IMR-90 (cell line): ENCODE measurements around the gene ZNF613. TPM values are rescaled to one million over a fixed set of nuclear protein-coding genes. Genes with fewer than 3 reads are reported as not detected.
"Not testable (repeated sequence)": the region's sequence is repeated elsewhere in the genome, so short reads cannot be mapped to it uniquely, and the experiment has no call there.

Experiments used
- ATAC-seq: fragments of 200-7000 bp; cut with Tn5 transposase; 2 replicates; pipeline ENCODE4 v1.9.1; 2020; ENCODE audit warnings: low read depth, mild to moderate bottlenecking, moderate library complexity
- BruUV-seq: library from RNA; stranded (reverse); fragments of 400-500 nt; replicated peaks from 2 replicates; lab custom pipeline; 2021; lab: Mats Ljungman, UMichigan
- CTCF ChIA-PET: fragments of 300-600 bp; formaldehyde crosslinking; extraction: SDS; loops from one replicate; lab custom pipeline; 2021; ENCODE audit warnings: antibody characterized with exemption; lab: Yijun Ruan, JAX
- POLR2A ChIA-PET: fragments of 300-600 bp; sonication (Branson Sonifier 250); formaldehyde crosslinking; loops from one replicate; lab custom pipeline; 2022; ENCODE audit warnings: antibody characterized with exemption; ENCODE audit not compliant: unreplicated experiment; lab: Charles Lee
- DNase-seq: peaks from one replicate; pipeline ENCODE4 v3.0.0; 2013
- H2AFZ ChIP-seq: replicated peaks from 2 replicates; pipeline ENCODE3; 2013; ENCODE audit warnings: low read length, mild to moderate bottlenecking; ENCODE audit not compliant: poor library complexity
- H2AK5ac ChIP-seq: 2 replicates; pipeline ENCODE4 v1.6.1; 2013; ENCODE audit warnings: low read depth, low read length, inconsistent platforms
- H2AK9ac ChIP-seq: replicated peaks from 2 replicates; pipeline ENCODE3; 2013; ENCODE audit warnings: mild to moderate bottlenecking, low read depth, low read length, moderate library complexity; ENCODE audit not compliant: poor library complexity
- H2BK120ac ChIP-seq: 2 replicates; pipeline ENCODE4 v1.6.1; 2013; ENCODE audit warnings: low read depth, low read length, inconsistent platforms
- H2BK15ac ChIP-seq: 3 replicates; pipeline ENCODE4 v1.6.1; 2013; ENCODE audit warnings: low read depth, low read length, inconsistent platforms
- H2BK20ac ChIP-seq: 2 replicates; pipeline ENCODE4 v1.6.1; 2013; ENCODE audit warnings: low read depth, mild to moderate bottlenecking, inconsistent platforms, low read length, moderate library complexity
- H2BK5ac ChIP-seq: 2 replicates; pipeline ENCODE4 v1.6.1; 2013; ENCODE audit warnings: mild to moderate bottlenecking, low read depth, low read length, inconsistent platforms; ENCODE audit not compliant: poor library complexity, severe bottlenecking
- H3K14ac ChIP-seq: replicated peaks from 2 replicates; pipeline ENCODE4 v1.6.1; 2013; ENCODE audit warnings: low read depth, low read length, inconsistent platforms
- H3K18ac ChIP-seq: 2 replicates; pipeline ENCODE4 v1.6.1; 2013; ENCODE audit warnings: low read depth, low read length, control low read depth
- H3K23ac ChIP-seq: 2 replicates; pipeline ENCODE4 v1.6.1; 2013; ENCODE audit warnings: low read depth, low read length, inconsistent platforms
- H3K27ac ChIP-seq: 2 replicates; pipeline ENCODE4 v1.5.1; 2013; ENCODE audit warnings: mild to moderate bottlenecking, control low read depth, low read length; ENCODE audit not compliant: insufficient read depth
- H3K27me3 ChIP-seq: 2 replicates; pipeline ENCODE4 v1.6.1; 2013; ENCODE audit warnings: low read length; ENCODE audit not compliant: control insufficient read depth, insufficient read depth
- H3K36me3 ChIP-seq: 2 replicates; pipeline ENCODE4 v1.6.1; 2013; ENCODE audit warnings: low read length, mixed read lengths; ENCODE audit not compliant: control insufficient read depth, insufficient read depth
- H3K4ac ChIP-seq: 2 replicates; pipeline ENCODE4 v1.6.1; 2013; ENCODE audit warnings: low read depth, low read length, inconsistent platforms
- H3K4me1 ChIP-seq: 2 replicates; pipeline ENCODE4 v1.6.1; 2013; ENCODE audit warnings: low read length, mixed read lengths; ENCODE audit not compliant: control insufficient read depth, insufficient read depth
- H3K4me2 ChIP-seq: 2 replicates; pipeline ENCODE4 v1.6.1; 2013; ENCODE audit warnings: low read depth, mild to moderate bottlenecking, control low read depth, low read length, moderate library complexity
- H3K4me3 ChIP-seq: 2 replicates; pipeline ENCODE4 v1.5.1; 2013; ENCODE audit warnings: low read depth, mild to moderate bottlenecking, control low read depth, low read length, moderate library complexity; ENCODE audit not compliant: insufficient read depth
- H3K56ac ChIP-seq: 2 replicates; pipeline ENCODE4 v1.6.1; 2013; ENCODE audit warnings: low read length, inconsistent platforms; ENCODE audit not compliant: insufficient read depth; ENCODE audit errors: extremely low read depth
- H3K79me1 ChIP-seq, 2 experiments: 2 replicates each; pipeline ENCODE4 v1.6.1; 2013; ENCODE audit warnings: low read length in 2 of 2, inconsistent platforms in 1 of 2, low read depth in 1 of 2
- H3K9ac ChIP-seq: 2 replicates; pipeline ENCODE4 v1.6.1; 2013; ENCODE audit warnings: low read depth, low read length, control low read depth
- H3K9me1 ChIP-seq: 2 replicates; pipeline ENCODE4 v1.6.1; 2013; ENCODE audit warnings: low read length, inconsistent platforms; ENCODE audit not compliant: insufficient read depth
- H3K9me3 ChIP-seq: 2 replicates; pipeline ENCODE4 v1.6.1; 2013; ENCODE audit warnings: low read length; ENCODE audit not compliant: control insufficient read depth, insufficient read depth
- H4K20me1 ChIP-seq: 2 replicates; pipeline ENCODE4 v1.6.1; 2013; ENCODE audit warnings: low read length, inconsistent platforms; ENCODE audit not compliant: insufficient read depth
- H4K5ac ChIP-seq: 2 replicates; pipeline ENCODE4 v1.6.1; 2013; ENCODE audit warnings: mild to moderate bottlenecking, low read depth, low read length, control low read depth
- H4K8ac ChIP-seq, 2 experiments: 2 replicates each; pipeline ENCODE4 v1.6.1; 2013; ENCODE audit warnings: low read depth in 2 of 2, low read length in 2 of 2, control low read depth in 1 of 2, inconsistent platforms in 1 of 2
- H4K91ac ChIP-seq: 2 replicates; pipeline ENCODE4 v1.6.1; 2013; ENCODE audit warnings: low read depth, low read length, inconsistent platforms; ENCODE audit not compliant: insufficient read depth
- WGBS, 2 experiments: methylation state at CpG; one replicate each; pipeline versions ENCODE4 v1.1.5 to v1.1.7; 2013; ENCODE audit warnings: missing lambda C conversion rate in 2 of 2; ENCODE audit not compliant: insufficient read length in 1 of 2; ENCODE audit errors: extremely low coverage in 2 of 2; 5-methylcytosine and 5-hydroxymethylcytosine counted together
- dilution Hi-C: fragments of 300-500 bp; cut with HindIII; formaldehyde crosslinking; loops from one replicate; pipeline ENCODE4 v1.14.3; 2018; ENCODE audit warnings: low sequenced_read_pairs; ENCODE audit not compliant: unreplicated experiment
- in situ Hi-C: fragments of 300-500 bp; cut with MboI; formaldehyde crosslinking; loops from 3 replicates; pipeline ENCODE4 v1.14.3; 2019; ENCODE audit warnings: low sequenced_read_pairs, inconsistent platforms, mixed read lengths
- intact Hi-C: fragments of 100-400 bp; cut with micrococcal nuclease; formaldehyde crosslinking; loops from 2 replicates; pipeline ENCODE4 v1.10.0; 2022
- polyA plus RNA-seq, 3 experiments: library from polyadenylated mRNA; depleted of rRNA; stranded (reverse); fragments of >200 nt; gene quantifications; 2 replicates each; pipeline ENCODE4 v1.2.3, GENCODE V29; 2012; ENCODE audit warnings: low replicate concordance in 1 of 3
- total RNA-seq: library from RNA; depleted of rRNA; stranded (reverse); fragments of >200 nt; gene quantifications from 2 replicates; pipeline ENCODE4 v1.2.3, GENCODE V29; 2012

ZNF613 gene
- total and polyA plus RNA-seq, 2 of the 4 experiments (the other 2 are of a cell fraction): 3.3 to 10.4 TPM

GRCh38 chr19:51960621-51961233 lies 33.5 kb downstream of the ZNF613 start:
- H2BK15ac ChIP-seq, H3K4me1 ChIP-seq, H3K4me2 ChIP-seq, BruUV-seq, dilution Hi-C loops, H2AK5ac ChIP-seq, H4K20me1 ChIP-seq, H2BK120ac ChIP-seq, H3K56ac ChIP-seq, H4K5ac ChIP-seq, H3K18ac ChIP-seq, H2BK5ac ChIP-seq, H3K9me1 ChIP-seq, intact Hi-C loops, H3K4ac ChIP-seq, H3K4me3 ChIP-seq, H4K8ac ChIP-seq, H2AFZ ChIP-seq, H2BK20ac ChIP-seq, H3K9ac ChIP-seq, H3K14ac ChIP-seq, H3K27ac ChIP-seq, H3K27me3 ChIP-seq, ATAC-seq, DNase-seq, CTCF ChIA-PET, in situ Hi-C loops, H4K91ac ChIP-seq, POLR2A ChIA-PET, H3K23ac ChIP-seq, H3K79me1 ChIP-seq, H2AK9ac ChIP-seq: not testable (repeated sequence)
- 0% methylated on average over 2 of the region's 7 CpGs; no CpG with 5 or more reads in 1 of the 2 experiments for WGBS, 2 experiments
- H3K36me3 ChIP-seq: peaks cover 12% of the 10 kb centered on the region
- H3K9me3 ChIP-seq: peaks cover 17% of the 10 kb centered on the region
